ENCODE measurements around the gene DHODH.

DNA sequence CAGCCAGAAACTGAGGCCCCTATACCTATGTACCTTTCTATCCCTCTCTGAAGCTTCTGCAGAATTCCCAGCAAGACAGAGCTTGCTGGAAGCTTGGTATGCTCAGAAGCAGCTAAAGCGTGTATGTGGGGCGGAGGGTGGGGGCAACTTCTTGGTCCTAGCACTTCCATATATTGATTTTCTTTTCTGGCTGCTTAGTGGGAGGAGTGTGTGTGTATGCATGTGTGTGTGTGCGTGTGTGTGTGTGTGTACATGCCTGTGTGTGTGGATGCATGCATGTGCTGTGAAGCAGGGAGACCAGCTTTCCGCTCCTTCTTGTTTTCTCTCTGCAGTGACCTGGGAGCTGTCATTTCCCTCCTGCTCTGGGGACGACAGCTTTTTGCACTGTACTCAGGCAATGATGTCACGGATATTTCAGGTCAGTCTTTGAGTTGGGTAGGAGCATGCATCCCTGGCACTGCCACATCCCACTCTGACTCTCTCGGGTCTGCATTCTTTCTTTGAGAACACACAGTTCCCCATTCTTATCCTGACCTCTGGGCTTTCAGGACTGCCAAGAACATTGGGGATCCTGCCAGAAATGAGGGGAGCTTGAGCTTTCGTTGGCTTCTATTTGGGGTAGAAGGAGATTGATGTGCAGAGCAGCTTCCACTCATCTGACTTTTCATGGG lies 65.2 kb downstream of the DHODH start:
- TF ChIP-seq, protein P1, sequence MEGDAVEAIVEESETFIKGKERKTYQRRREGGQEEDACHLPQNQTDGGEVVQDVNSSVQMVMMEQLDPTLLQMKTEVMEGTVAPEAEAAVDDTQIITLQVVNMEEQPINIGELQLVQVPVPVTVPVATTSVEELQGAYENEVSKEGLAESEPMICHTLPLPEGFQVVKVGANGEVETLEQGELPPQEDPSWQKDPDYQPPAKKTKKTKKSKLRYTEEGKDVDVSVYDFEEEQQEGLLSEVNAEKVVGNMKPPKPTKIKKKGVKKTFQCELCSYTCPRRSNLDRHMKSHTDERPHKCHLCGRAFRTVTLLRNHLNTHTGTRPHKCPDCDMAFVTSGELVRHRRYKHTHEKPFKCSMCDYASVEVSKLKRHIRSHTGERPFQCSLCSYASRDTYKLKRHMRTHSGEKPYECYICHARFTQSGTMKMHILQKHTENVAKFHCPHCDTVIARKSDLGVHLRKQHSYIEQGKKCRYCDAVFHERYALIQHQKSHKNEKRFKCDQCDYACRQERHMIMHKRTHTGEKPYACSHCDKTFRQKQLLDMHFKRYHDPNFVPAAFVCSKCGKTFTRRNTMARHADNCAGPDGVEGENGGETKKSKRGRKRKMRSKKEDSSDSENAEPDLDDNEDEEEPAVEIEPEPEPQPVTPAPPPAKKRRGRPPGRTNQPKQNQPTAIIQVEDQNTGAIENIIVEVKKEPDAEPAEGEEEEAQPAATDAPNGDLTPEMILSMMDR (IDR thresholded peaks at IDR 0.05): no peak
- TF ChIP-seq POLR2A (IDR thresholded peaks at IDR 0.05): no peak

All from lower leg skin (tissue), 3 donors.